NCI-H2171 treated with DMSO at 0.1 percent for 48 hours (cell line): ENCODE results near the gene OSBPL10.

ENCODE experiments used
- DNase-seq: peaks from one replicate; lab custom pipeline; 2025; lab: John Stamatoyannopoulos, UW

The OSBPL10 gene

GRCh38 chr3:31767920-31768319 is 213.1 kb downstream of the OSBPL10 start:
- no peak for DNase-seq

GRCh38 chr3:31766669-31767068 is 214.4 kb downstream of the OSBPL10 start:
- no peak for DNase-seq

DNA sequence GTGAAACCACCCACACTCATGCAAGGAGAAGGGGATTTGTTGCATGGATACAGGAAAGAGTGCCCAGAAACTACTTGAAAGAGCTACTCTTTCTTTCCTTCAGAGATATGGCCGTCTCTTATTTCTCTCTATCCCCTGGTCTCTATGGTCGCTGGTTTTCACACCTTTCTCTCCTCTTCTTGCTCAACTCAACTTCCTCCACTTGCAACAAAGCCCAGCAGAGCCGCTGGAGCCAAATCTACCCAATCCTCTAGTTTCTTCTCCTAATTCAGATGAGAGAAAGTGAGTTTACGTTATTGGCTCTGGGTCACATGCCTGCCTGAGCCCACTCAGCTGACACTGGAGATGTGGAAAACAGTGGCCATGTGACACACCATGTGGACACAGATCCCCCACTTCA is 215.2 kb downstream of the OSBPL10 start:
- no peak for DNase-seq

DNA sequence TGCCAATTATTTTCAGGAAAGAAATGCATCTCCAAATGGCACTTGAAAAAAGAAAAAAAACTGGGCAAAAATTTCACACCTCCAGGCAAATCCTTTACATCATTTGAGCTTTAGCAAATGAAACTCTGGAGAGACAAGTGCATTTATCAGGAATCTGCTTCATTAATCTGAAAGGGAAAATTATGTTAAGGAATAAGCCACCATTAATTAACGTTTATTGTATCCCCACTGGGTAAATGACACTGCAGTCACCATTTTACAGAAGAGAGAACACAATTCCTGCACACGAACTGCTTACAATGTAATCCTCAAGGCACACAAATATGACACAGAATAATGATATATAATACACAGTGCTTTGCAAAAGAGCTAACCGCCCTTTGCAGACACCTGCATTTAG is 217.3 kb downstream of the OSBPL10 start:
- DNase-seq = no peak

DNA sequence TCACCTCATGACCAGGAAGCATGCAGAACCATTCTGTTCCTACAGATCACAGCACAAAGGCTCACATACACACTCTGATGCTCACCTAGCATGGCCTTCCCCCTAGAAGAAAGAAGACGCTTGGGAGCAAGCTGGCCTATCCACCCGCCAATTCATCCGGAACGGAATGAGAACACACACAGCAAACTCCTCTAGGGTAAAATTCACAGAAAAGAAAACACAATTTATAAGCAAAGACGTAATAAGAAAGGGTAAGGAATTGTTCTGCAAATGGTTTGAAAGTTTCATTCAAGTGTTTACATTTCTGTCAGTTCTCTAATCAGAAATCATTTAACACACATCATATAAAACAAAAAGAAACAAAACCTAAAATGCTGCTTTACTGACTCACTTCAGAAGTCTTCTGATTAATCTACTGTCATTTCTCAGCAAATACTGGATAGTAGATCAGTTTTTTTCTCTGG is 218.1 kb downstream of the OSBPL10 start:
- DNase-seq = no peak

DNA sequence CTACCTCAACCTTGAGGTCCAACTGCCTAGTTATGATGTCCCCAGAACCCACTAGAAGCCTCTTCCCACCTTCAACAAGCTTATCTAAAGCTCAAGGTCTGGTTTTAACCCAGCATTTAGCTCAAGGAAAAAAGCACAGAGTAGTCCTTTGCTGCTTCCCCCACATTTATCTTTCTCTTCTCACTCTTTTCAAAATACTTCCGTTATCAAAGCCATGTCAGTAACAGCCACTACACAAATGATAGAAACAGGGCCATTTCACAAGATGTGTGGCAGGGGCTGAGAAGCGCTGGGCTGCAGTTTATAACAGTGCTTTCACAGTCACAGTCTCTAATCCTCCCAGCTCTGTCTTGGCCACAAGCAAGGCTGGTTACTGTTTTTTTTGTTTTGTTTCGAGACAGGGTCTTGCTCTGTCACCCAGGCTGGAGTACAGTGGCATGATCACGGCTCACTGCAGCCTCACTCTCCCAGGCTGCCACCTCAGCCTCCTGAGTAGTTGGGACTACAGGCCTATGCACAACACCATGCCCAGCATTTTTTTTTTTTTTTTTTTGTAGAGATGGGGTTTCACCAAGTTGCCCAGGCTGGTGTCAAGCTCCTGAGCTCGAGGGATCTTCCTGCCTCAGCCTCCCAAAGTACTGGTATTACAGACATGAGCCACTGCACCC is 218.8 kb downstream of the OSBPL10 start:
- DNase-seq = no peak

GRCh38 chr3:31760654-31761053 is 220.4 kb downstream of the OSBPL10 start:
- no peak for DNase-seq

GRCh38 chr3:31758322-31758965 is 222.6 kb downstream of the OSBPL10 start:
- DNase-seq = no peak

DNA sequence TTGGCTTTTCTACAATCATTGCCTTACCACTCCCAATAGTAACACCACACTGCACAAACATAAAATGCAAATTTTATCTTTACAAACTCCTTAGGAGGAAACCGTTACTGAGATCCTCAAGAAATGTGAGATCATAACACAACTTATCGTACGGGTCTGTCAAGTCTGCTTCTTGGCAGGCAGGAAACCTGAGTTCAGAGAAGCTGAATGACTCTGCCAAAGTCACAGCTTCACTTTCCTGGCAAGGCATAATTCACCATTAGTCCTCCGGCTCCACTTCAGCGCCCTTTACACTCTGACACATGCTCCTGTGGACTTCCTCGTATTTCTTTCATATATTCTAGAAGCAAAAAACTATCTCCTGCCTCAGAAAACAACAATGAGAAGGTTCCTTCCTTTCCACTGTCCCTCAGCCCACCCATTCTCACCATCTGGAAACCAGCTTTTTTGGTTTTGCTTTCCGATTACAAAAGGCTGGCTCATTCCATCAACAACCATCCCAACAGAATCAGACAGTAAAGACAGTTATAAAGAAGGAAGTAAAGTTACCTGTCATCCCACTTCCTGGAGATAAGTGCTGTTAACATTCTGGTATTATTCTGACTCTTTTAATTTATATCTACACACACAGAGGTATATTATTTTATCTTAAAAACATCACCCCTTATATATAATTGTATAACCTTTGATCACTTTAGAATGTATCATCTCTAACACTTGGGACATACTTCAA is 225.0 kb downstream of the OSBPL10 start:
- no peak for DNase-seq

GRCh38 chr3:31754575-31755278 is 226.3 kb downstream of the OSBPL10 start:
- no peak for DNase-seq

DNA sequence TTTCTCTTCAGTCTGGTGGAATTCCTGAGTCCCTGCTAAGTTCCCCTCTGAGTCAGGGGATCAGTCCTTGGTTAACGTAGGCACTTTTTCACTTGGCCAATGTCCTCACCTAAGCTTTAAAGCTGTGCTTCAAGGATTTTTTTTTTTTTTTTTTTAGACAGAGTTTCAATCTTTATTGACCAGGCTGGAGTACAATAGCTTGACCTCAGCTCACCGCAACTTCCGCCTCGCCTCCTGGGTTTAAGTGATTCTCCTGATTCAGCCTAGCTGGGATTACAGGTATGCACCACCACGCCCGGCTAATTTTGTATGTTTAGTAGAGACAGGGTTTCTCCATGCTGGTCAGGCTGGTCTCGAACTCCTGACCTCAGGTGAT is 228.0 kb downstream of the OSBPL10 start:
- no peak for DNase-seq

DNA sequence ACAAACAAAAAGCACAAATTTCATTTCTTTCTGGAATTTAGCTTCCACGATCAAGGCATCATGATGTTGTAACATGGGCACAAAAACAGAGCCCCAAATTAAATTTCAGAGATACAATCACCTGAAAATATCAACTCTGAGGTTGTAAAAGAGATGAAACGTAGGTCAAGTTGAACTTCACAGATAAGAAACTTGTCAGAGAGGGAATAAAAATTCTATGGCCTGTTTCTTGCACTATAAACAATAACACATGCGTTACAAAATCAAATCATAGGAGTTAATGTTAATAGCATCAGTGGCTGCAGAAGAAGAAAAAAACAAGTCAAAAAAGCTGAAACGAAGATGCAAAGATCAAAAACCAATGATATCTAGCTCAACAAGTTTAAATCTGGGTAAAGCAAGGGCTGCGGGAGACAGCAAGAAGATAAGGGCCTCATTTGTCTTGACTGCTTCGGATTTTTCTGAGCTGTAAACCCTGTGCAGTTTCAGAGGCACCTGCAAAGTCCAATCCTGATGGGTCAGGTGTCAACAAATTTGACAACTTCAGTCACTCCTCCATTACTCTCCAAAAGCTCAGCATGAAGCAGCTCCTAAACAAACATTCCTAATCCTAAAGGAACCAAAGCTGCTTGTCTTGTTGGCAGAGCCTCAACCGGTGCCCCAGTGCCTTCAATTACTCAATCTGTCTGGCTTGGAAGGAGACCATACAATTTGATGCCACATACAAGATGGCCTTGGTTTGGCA is 228.6 kb downstream of the OSBPL10 start:
- no peak for DNase-seq

- DNase-seq = no peak
Observed at GRCh38 chr3:31750341-31750740, 230.7 kb downstream of the OSBPL10 start.

- no peak for DNase-seq
Observed at GRCh38 chr3:31748933-31749295, 232.1 kb downstream of the OSBPL10 start.

GRCh38 chr3:31748281-31748932 is 232.7 kb downstream of the OSBPL10 start:
- DNase-seq = no peak

DNA sequence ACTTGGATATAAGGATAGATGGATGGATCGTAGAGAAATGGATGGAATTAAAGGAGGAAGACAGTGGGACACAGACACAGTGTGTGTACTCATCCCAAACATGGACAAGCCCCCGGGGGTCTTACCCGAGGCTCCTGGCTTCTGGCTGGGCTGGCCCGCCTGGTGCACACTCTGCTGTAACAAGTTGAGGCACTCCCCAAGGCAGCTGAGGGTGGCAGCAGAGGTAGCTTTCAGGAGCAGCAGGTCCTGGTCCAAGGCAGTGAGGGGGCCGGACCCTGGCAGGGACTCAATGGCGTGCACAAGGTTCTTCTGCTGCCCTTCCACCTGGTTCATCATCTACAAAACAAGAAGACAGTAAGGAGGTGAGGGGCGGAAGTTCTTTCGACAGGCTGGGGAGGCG is 233.3 kb downstream of the OSBPL10 start:
- DNase-seq = no peak

DNA sequence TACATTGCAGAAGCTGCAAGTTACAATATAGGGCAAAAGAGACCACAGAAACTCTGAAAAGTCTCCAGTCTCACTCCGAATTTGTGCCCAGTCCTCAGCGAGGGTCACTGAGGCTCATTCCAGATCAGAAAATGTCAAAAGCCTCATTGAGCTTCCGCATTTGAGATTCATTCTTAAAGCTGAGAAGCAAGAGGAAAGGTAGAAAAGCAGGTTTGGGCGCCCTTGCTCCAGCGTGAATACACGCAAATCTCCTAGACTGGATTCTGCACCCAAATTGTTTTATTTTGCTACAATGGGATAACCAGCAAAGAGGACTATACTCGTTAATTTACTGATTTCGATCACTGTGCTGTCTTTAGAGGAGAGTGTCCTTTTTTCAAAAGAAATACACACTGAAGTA is 236.1 kb downstream of the OSBPL10 start:
- no peak for DNase-seq

GRCh38 chr3:31743331-31744089 is 237.6 kb downstream of the OSBPL10 start:
- peak; percentile 20 for DNase-seq

DNA sequence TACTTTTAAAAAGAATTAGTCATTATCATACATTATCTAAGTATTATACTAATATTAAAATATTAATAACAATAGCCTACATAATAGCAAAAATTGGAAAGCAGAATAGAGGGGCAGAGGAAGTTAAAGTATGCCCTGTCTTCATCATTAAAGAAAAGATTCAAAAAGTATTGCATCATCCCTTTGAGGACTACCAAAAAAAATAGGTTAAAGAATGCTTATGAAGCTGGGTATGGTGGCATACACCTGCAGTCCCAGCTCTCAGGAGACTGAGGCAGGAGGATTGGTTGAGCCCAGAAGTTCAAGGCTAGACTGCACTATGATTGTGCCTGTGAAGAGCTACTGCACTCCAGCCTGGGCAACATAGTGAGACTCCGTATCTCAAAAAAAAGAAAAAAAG is 240.7 kb downstream of the OSBPL10 start:
- DNase-seq = no peak

DNA sequence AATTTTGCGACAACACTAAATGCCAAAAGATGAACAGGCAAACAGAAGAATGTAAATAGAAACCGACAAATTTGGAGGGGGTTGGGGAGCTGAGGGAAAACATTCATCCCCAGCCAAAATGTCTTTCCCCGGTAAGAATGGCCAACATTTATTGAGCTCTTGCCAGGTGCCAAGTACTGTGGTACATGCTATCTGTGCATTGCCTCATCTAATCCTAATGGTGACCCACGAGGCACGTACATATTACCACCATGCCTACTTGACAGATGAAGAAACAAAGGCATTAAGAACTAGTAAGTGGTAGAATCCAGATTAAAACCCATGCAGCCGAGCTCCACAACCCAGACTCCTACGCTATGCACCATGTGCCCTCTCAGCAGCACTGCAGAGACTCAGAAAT is 242.7 kb downstream of the OSBPL10 start:
- DNase-seq = no peak

GRCh38 chr3:31735667-31736066 is 245.4 kb downstream of the OSBPL10 start:
- DNase-seq = no peak
